Liver (tissue), 9 donors: ENCODE results near the gene CFAP410. TPM values are rescaled to one million over a fixed set of nuclear protein-coding genes. Genes with fewer than 3 reads are reported as not detected.

ENCODE experiments used
- DNase-seq: peaks from one replicate; pipeline ENCODE4 v3.0.0-alpha.2; 2017; ENCODE audit warnings: low spot score
- H3K27ac ChIP-seq, 2 donors: one replicate each; pipeline ENCODE4 v1.7.0; 2013; ENCODE audit warnings: inconsistent platforms in 2 of 2, low read length in 2 of 2, control low read depth in 1 of 2, low read depth in 1 of 2, mild to moderate bottlenecking in 1 of 2
- H3K27me3 ChIP-seq, 4 donors: one replicate each; pipeline versions ENCODE4 v1.6.1 to v1.7.0; 2013; ENCODE audit warnings: low read length in 3 of 4, inconsistent platforms in 1 of 4, mild to moderate bottlenecking in 1 of 4, moderate library complexity in 1 of 4; ENCODE audit not compliant: control insufficient read depth in 4 of 4, insufficient read depth in 4 of 4
- H3K36me3 ChIP-seq, 4 donors: one replicate each; pipeline versions ENCODE4 v1.6.1 to v1.7.0; 2013; ENCODE audit warnings: low read length in 3 of 4, mild to moderate bottlenecking in 3 of 4, low read depth in 1 of 4, moderate library complexity in 1 of 4; ENCODE audit not compliant: control insufficient read depth in 4 of 4, insufficient read depth in 3 of 4
- H3K4me1 ChIP-seq, 4 donors: one replicate each; pipeline versions ENCODE4 v1.6.1 to v1.7.0; 2013; ENCODE audit warnings: low read length in 3 of 4, mild to moderate bottlenecking in 3 of 4, moderate library complexity in 1 of 4; ENCODE audit not compliant: control insufficient read depth in 4 of 4, insufficient read depth in 4 of 4
- H3K4me3 ChIP-seq, 3 donors: one replicate each; pipeline versions ENCODE4 v1.6.1 to v1.7.0; 2013; ENCODE audit warnings: low read length in 3 of 3, control low read depth in 1 of 3, low read depth in 1 of 3, mild to moderate bottlenecking in 1 of 3
- H3K9ac ChIP-seq, 2 donors: one replicate each; pipeline ENCODE4 v1.7.0; 2013; ENCODE audit warnings: low read length in 2 of 2, mild to moderate bottlenecking in 2 of 2, moderate library complexity in 2 of 2, control low read depth in 1 of 2, low read depth in 1 of 2
- H3K9me3 ChIP-seq, 4 donors: one replicate each; pipeline versions ENCODE4 v1.6.1 to v1.7.0; 2013; ENCODE audit warnings: low read length in 3 of 4; ENCODE audit not compliant: control insufficient read depth in 4 of 4
- EGR1 ChIP-seq, 2 donors: IDR thresholded peaks; 2 replicates each; pipeline ENCODE4 v1.6.1; 2016 to 2018; ENCODE audit warnings: antibody characterized with exemption in 2 of 2, low read depth in 2 of 2
- FOXA1 ChIP-seq: IDR thresholded peaks from 2 replicates; pipeline ENCODE4 v1.6.1; 2016; ENCODE audit warnings: antibody characterized with exemption
- FOXA2 ChIP-seq: IDR thresholded peaks from 2 replicates; pipeline ENCODE4 v1.6.1; 2016; ENCODE audit warnings: antibody characterized with exemption
- GABPA ChIP-seq, 2 donors: IDR thresholded peaks in 1 of 2; conservative IDR thresholded peaks in 1 of 2; 2 replicates each; pipeline ENCODE4 v1.6.1; 2016; ENCODE audit warnings: antibody characterized with exemption in 2 of 2, mild to moderate bottlenecking in 1 of 2, moderate library complexity in 1 of 2
- HNF4A ChIP-seq, 2 donors: conservative IDR thresholded peaks; 2 replicates each; pipeline ENCODE4 v1.6.1; 2016; ENCODE audit warnings: antibody characterized with exemption in 2 of 2, mild to moderate bottlenecking in 2 of 2
- HNF4G ChIP-seq: IDR thresholded peaks from 2 replicates; pipeline ENCODE4 v1.6.1; 2016; ENCODE audit warnings: antibody characterized with exemption
- JUND ChIP-seq, 2 donors: IDR thresholded peaks; 2 replicates each; pipeline ENCODE4 v1.6.1; 2016; ENCODE audit warnings: antibody characterized with exemption in 2 of 2
- NR2F2 ChIP-seq: IDR thresholded peaks from 2 replicates; pipeline ENCODE4 v1.6.1; 2016; ENCODE audit warnings: antibody characterized with exemption
- RAD21 ChIP-seq, 2 donors: IDR thresholded peaks; 2 replicates each; pipeline ENCODE4 v1.6.1; 2016; ENCODE audit warnings: antibody characterized with exemption in 2 of 2, mild to moderate bottlenecking in 2 of 2
- RXRA ChIP-seq, 2 donors: IDR thresholded peaks; 2 replicates each; pipeline ENCODE4 v1.6.1; 2017 to 2018; ENCODE audit warnings: antibody characterized with exemption in 2 of 2, mild to moderate bottlenecking in 1 of 2
- SP1 ChIP-seq: IDR thresholded peaks from 2 replicates; pipeline ENCODE4 v1.6.1; 2018; ENCODE audit warnings: antibody characterized with exemption, mild to moderate bottlenecking
- TAF1 ChIP-seq: conservative IDR thresholded peaks from 2 replicates; pipeline ENCODE4 v1.6.1; 2016; ENCODE audit warnings: antibody characterized with exemption, mild to moderate bottlenecking
- YY1 ChIP-seq: IDR thresholded peaks from 2 replicates; pipeline ENCODE4 v1.6.1; 2016; ENCODE audit warnings: antibody characterized with exemption, mild to moderate bottlenecking
- WGBS: extraction: QIAGEN DNeasy Blood & Tissue Kit; methylation state at CpG from one replicate; pipeline ENCODE4 v1.1.7; 2013; 5-methylcytosine and 5-hydroxymethylcytosine counted together
- polyA plus RNA-seq, 2 donors: library from polyadenylated mRNA; stranded (reverse) in 1 of 2; unstranded in 1 of 2; fragments of 200-250 nt in 1 of 2; fragments of >200 nt in 1 of 2; fragmentation: Nextera tagmentation in 1 of 2; extraction: Ambion mirVana in 1 of 2; gene quantifications; one replicate each; pipeline versions ENCODE4 v1.2.1 to v1.2.3, GENCODE V29; 2013 to 2015
- total RNA-seq, 2 donors: library from RNA; depleted of rRNA; stranded (reverse); fragments of >200 nt; gene quantifications; one replicate each; pipeline ENCODE4 v1.2.3, GENCODE V29; 2014
- TF ChIP-seq, protein P1 (sequence below): IDR thresholded peaks from 2 replicates; pipeline ENCODE4 v1.6.1; 2016; ENCODE audit warnings: antibody characterized with exemption
- TF ChIP-seq, protein P2 (sequence below): IDR thresholded peaks from 2 replicates; pipeline ENCODE4 v1.6.1; 2016; ENCODE audit warnings: antibody characterized with exemption
- TF ChIP-seq, protein P3 (sequence below): fragments of 150-350 bp; IDR thresholded peaks from 2 replicates; pipeline ENCODE4 v1.5.1; 2017; ENCODE audit warnings: improper control_type of control experiment, low read depth, low read length; ENCODE audit not compliant: missing input control
- TF ChIP-seq, protein P4 (sequence below): IDR thresholded peaks from 2 replicates; pipeline ENCODE4 v1.6.1; 2016; ENCODE audit warnings: antibody characterized with exemption
- TF ChIP-seq, protein P5 (sequence below): IDR thresholded peaks from 2 replicates; pipeline ENCODE4 v1.6.1; 2016; ENCODE audit warnings: antibody characterized with exemption, mild to moderate bottlenecking
- donor health status: healthy.
- donor health status: healthy.
- donor health status: healthy.
- donor health status: healthy.
- donor health status: healthy.

The CFAP410 gene
- total and polyA plus RNA-seq, 4 donors = 7.9 to 16.3 (median 12.3) TPM

DNA sequence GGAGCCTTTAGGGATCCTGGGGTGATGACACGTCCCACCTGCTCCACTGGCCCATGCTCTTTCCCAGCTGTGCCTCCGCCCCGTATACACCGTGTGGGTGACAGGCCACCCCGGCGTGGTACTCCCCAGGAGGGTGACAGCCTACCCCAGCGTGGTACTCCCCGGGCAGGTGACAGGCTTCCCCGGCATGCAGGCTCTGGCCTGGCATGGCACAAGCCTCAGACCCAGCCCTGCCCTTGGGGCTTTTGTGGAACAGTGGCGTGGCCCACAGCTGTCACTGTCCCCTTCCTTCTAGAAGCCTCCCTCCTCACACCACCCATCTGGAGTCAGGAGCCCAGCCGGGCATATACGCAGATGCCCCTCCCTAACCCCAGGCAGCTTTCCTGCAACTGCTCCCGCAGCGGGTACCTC lies 44.0 kb downstream of the CFAP410 start:
- WGBS = 82% methylated on average over 14 of the region's 14 CpGs
- H3K4me1 ChIP-seq = peaks cover 0 to 14% (median 12%) of the 10 kb centered on the region in 4 donors

DNA sequence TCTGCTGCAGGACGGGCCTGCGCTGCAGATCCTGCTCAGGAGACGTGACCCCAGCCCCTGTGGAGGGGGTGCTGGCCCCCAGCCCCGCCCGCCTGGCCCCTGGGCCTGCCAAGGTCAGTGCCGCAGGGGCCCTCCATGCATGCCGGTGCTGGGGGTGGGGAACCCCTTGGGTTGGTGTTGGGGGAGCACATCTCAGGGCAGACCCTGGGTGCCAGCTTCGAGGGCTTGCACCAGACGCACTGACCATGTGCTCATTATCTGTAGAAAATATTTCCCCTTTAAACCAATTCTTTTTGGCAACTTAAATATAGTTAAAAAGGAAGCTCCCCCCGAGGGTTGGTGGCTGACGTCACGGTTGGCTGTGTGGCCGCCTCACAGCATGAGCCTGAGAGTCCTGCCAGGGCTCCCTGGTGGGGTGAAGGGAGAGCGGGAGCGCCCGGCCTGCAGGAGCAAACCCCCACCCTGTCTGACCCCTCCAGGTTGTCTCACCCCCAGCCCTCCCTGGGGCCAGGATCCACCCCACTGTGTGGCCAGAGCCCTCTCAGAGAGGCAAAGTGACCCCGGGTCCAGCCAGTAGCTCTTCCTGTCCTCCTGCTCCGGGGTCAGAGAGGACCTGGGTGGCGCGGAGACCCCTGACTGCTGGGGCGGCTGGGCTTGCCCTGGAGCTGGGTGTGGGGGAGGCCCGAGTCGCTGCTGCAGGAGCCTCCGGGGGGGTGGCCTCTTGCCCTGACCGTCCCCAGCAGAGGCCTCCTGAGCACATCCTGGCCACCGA lies 44.6 kb downstream of the CFAP410 start:
- 74% methylated on average over 26 of the region's 26 CpGs for WGBS
- Histone ChIP-seq H3K9ac (no peak overlapping the region), H3K27me3 (no peaks in the 10 kb centered on the region), H3K27ac (no peak overlapping the region), H3K4me1 (peaks cover 0 to 13% (median 11%) of the 10 kb centered on the region in 4 donors), H3K9me3 (no peaks in the 10 kb centered on the region), H3K4me3 (no peak overlapping the region), H3K36me3 (no peaks in the 10 kb centered on the region)
- no peak for DNase-seq
- TF ChIP-seq NR2F2 (no peak), HNF4G (no peak), GABPA (IDR thresholded peaks at IDR 0.05 in 1 of 2, conservative IDR thresholded peaks at IDR 0.05 in 1 of 2) (no peak), RAD21 (IDR thresholded peaks at IDR 0.05) (no peak), TAF1 (no peak), SP1 (no peak), EGR1 (IDR thresholded peaks at IDR 0.05; ENCODE audit: low read depth in 2 of 2) (no peak), JUND (IDR thresholded peaks at IDR 0.05) (no peak), YY1 (no peak), RXRA (IDR thresholded peaks at IDR 0.05) (no peak), HNF4A (conservative IDR thresholded peaks at IDR 0.05) (no peak), FOXA1 (no peak), FOXA2 (no peak)
- TF ChIP-seq, protein P1, sequence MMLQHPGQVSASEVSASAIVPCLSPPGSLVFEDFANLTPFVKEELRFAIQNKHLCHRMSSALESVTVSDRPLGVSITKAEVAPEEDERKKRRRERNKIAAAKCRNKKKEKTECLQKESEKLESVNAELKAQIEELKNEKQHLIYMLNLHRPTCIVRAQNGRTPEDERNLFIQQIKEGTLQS = no peak
- TF ChIP-seq, protein P2, sequence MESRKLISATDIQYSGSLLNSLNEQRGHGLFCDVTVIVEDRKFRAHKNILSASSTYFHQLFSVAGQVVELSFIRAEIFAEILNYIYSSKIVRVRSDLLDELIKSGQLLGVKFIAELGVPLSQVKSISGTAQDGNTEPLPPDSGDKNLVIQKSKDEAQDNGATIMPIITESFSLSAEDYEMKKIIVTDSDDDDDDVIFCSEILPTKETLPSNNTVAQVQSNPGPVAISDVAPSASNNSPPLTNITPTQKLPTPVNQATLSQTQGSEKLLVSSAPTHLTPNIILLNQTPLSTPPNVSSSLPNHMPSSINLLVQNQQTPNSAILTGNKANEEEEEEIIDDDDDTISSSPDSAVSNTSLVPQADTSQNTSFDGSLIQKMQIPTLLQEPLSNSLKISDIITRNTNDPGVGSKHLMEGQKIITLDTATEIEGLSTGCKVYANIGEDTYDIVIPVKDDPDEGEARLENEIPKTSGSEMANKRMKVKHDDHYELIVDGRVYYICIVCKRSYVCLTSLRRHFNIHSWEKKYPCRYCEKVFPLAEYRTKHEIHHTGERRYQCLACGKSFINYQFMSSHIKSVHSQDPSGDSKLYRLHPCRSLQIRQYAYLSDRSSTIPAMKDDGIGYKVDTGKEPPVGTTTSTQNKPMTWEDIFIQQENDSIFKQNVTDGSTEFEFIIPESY = no peak
- TF ChIP-seq, protein P3, sequence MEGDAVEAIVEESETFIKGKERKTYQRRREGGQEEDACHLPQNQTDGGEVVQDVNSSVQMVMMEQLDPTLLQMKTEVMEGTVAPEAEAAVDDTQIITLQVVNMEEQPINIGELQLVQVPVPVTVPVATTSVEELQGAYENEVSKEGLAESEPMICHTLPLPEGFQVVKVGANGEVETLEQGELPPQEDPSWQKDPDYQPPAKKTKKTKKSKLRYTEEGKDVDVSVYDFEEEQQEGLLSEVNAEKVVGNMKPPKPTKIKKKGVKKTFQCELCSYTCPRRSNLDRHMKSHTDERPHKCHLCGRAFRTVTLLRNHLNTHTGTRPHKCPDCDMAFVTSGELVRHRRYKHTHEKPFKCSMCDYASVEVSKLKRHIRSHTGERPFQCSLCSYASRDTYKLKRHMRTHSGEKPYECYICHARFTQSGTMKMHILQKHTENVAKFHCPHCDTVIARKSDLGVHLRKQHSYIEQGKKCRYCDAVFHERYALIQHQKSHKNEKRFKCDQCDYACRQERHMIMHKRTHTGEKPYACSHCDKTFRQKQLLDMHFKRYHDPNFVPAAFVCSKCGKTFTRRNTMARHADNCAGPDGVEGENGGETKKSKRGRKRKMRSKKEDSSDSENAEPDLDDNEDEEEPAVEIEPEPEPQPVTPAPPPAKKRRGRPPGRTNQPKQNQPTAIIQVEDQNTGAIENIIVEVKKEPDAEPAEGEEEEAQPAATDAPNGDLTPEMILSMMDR = no peak
- TF ChIP-seq, protein P4, sequence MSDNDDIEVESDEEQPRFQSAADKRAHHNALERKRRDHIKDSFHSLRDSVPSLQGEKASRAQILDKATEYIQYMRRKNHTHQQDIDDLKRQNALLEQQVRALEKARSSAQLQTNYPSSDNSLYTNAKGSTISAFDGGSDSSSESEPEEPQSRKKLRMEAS = no peak
- TF ChIP-seq, protein P5, sequence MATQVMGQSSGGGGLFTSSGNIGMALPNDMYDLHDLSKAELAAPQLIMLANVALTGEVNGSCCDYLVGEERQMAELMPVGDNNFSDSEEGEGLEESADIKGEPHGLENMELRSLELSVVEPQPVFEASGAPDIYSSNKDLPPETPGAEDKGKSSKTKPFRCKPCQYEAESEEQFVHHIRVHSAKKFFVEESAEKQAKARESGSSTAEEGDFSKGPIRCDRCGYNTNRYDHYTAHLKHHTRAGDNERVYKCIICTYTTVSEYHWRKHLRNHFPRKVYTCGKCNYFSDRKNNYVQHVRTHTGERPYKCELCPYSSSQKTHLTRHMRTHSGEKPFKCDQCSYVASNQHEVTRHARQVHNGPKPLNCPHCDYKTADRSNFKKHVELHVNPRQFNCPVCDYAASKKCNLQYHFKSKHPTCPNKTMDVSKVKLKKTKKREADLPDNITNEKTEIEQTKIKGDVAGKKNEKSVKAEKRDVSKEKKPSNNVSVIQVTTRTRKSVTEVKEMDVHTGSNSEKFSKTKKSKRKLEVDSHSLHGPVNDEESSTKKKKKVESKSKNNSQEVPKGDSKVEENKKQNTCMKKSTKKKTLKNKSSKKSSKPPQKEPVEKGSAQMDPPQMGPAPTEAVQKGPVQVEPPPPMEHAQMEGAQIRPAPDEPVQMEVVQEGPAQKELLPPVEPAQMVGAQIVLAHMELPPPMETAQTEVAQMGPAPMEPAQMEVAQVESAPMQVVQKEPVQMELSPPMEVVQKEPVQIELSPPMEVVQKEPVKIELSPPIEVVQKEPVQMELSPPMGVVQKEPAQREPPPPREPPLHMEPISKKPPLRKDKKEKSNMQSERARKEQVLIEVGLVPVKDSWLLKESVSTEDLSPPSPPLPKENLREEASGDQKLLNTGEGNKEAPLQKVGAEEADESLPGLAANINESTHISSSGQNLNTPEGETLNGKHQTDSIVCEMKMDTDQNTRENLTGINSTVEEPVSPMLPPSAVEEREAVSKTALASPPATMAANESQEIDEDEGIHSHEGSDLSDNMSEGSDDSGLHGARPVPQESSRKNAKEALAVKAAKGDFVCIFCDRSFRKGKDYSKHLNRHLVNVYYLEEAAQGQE = no peak

More for the DNA sequence above, 44.0 kb downstream of the CFAP410 start:
- H3K9ac ChIP-seq = no peak overlapping the region
- H3K9me3 ChIP-seq = no peaks in the 10 kb centered on the region
- TF ChIP-seq RXRA (IDR thresholded peaks at IDR 0.05) (no peak), EGR1 (IDR thresholded peaks at IDR 0.05; ENCODE audit: low read depth in 2 of 2) (no peak), GABPA (IDR thresholded peaks at IDR 0.05 in 1 of 2, conservative IDR thresholded peaks at IDR 0.05 in 1 of 2) (no peak), RAD21 (IDR thresholded peaks at IDR 0.05) (no peak), FOXA1 (no peak)
- TF ChIP-seq, protein P4 = no peak
- no peak for DNase-seq
- H3K36me3 ChIP-seq = no peaks in the 10 kb centered on the region
- no peaks in the 10 kb centered on the region for H3K27me3 ChIP-seq
- H3K27ac ChIP-seq = no peak overlapping the region
- H3K4me3 ChIP-seq = no peak overlapping the region
